Naive B cell (primary cell): ENCODE results near the gene ZAP70. TPM values are rescaled to one million over a fixed set of nuclear protein-coding genes. Genes with fewer than 3 reads are reported as not detected.
"Not testable (repeated sequence)": the region's sequence is repeated elsewhere in the genome, so short reads cannot be mapped to it uniquely, and the experiment has no call there.

ENCODE experiments used
- ATAC-seq, 2 donors: fragments of 150-1000 bp; cut with Tn5 transposase; 2 replicates each; pipeline ENCODE4 v1.10.0; 2021; ENCODE audit warnings: low read depth in 2 of 2, mild to moderate bottlenecking in 2 of 2, moderate library complexity in 2 of 2
- DNase-seq: peaks from one replicate; pipeline ENCODE4 v3.0.0; 2022
- H3K27ac Mint-ChIP-seq, 6 donors: one replicate each; pipeline ENCODE4 v1.8.0; 2020 to 2022; ENCODE audit warnings: mild to moderate bottlenecking in 6 of 6, mixed read lengths in 6 of 6, moderate library complexity in 5 of 6, inconsistent platforms in 2 of 6
- H3K27me3 Mint-ChIP-seq, 3 donors: one replicate each; pipeline ENCODE4 v1.8.0; 2021 to 2022; ENCODE audit warnings: mixed read lengths in 3 of 3, mild to moderate bottlenecking in 1 of 3
- H3K36me3 Mint-ChIP-seq, 2 donors: one replicate each; pipeline ENCODE4 v1.8.0; 2020 to 2022; ENCODE audit warnings: mixed read lengths in 2 of 2, inconsistent platforms in 1 of 2, mild to moderate bottlenecking in 1 of 2
- H3K4me1 Mint-ChIP-seq, 3 donors: one replicate each; pipeline ENCODE4 v1.8.0; 2020 to 2022; ENCODE audit warnings: mixed read lengths in 3 of 3, inconsistent platforms in 1 of 3, mild to moderate bottlenecking in 1 of 3, moderate library complexity in 1 of 3
- H3K4me3 Mint-ChIP-seq, 8 donors: one replicate each; pipeline ENCODE4 v1.8.0; 2020 to 2022; ENCODE audit warnings: mild to moderate bottlenecking in 8 of 8, mixed read lengths in 8 of 8, moderate library complexity in 8 of 8, inconsistent platforms in 2 of 8
- H3K9me3 Mint-ChIP-seq, 7 donors: one replicate each; pipeline ENCODE4 v1.8.0; 2020 to 2022; ENCODE audit warnings: mixed read lengths in 7 of 7, mild to moderate bottlenecking in 5 of 7, inconsistent platforms in 2 of 7, moderate library complexity in 1 of 7
- polyA plus RNA-seq, 6 donors: library from polyadenylated mRNA; unstranded; fragments of 300-500 nt; fragmentation: Illumina TruSeq; gene quantifications; one replicate each; pipeline ENCODE4 v1.2.3, GENCODE V29; 2021; ENCODE audit warnings: low read depth in 6 of 6

ZAP70 gene
- polyA plus RNA-seq, 6 donors from 2014 or later, result 1.6 to 3.6 (median 2.6) TPM

DNA sequence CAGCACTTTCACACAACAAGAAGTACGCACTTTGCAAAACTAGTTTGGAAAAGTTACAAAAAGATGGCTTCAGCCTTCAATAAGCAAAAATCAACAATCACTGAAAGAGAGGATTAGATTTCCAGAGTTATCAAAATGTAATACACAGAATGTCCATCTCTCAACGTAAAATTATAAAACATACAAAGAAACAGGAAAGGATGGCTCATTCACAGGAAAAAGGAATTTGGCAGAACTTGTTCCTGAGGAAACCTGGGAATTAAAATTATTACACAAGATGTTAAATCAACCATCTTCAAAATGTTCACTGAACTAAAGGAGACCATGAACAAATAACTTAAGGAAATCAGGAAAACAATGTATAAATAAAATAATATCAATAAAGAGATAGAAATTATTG, 35.9 kb upstream of the ZAP70 start:
- no peak for DNase-seq
- H3K27me3 Mint-ChIP-seq, result no peaks in the 10 kb centered on the region
- peaks cover 0 to 4% (median 0%) of the 10 kb centered on the region in 3 donors for H3K4me1 Mint-ChIP-seq

DNA sequence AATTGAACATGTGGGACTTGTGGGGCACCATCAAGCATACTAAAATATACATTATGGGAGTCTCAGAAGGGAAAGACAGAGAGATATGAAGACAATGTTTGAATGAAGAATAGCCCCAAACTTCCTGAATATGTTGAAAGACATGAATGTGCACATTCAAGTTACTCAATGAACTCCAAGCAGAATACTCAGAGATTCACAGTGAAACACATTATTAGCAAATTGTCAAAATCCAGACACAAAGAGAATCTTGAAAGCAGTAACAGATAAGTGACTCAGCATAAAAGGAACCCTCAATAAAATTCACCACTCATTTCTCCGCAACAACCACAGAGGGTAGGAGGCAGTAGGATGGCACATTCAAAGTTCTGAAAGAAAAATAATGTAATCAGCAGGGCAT, 35.1 kb upstream of the ZAP70 start:
- Mint-ChIP-seq H3K4me1 (peaks cover 0 to 4% (median 0%) of the 10 kb centered on the region in 3 donors), H3K4me3 (no peak overlapping the region), H3K27ac (no peak overlapping the region), H3K36me3 (peaks cover 0 to 4% of the 10 kb centered on the region in 2 donors), H3K9me3 (peaks cover 0 to 4% (median 0%) of the 10 kb centered on the region in 7 donors), H3K27me3 (no peaks in the 10 kb centered on the region)
- DNase-seq, result no peak
- no peak for ATAC-seq

More for the DNA sequence above, 35.9 kb upstream of the ZAP70 start:
- Mint-ChIP-seq H3K4me3 (no peak overlapping the region), H3K36me3 (peaks cover 0 to 4% of the 10 kb centered on the region in 2 donors), H3K27ac (no peak overlapping the region), H3K9me3 (peaks cover 0 to 4% (median 0%) of the 10 kb centered on the region in 7 donors)
- ATAC-seq, result no peak

DNA sequence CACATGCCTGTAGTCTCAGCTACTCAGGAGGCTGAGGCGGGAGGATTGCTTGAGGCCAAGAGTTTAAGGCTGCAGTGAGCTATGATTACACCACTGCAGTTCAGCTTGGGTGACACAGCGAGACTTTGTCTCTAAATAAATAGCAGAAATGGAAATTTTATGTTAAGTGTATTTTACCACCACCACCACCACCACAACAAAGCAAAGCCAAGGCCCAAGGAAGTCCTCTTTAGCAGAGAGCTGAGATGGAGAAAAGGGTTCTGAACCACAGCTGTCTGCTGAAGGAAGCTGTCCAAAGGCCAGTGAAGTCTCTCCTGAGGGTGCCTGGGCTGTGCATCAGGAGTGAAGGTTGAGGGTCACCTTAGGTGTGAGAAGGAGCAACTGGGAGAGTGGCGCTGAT, 26.1 kb upstream of the ZAP70 start:
- not testable (repeated sequence) for H3K4me3 Mint-ChIP-seq, ATAC-seq, DNase-seq, H3K27me3 Mint-ChIP-seq, H3K36me3 Mint-ChIP-seq, H3K4me1 Mint-ChIP-seq, H3K27ac Mint-ChIP-seq, H3K9me3 Mint-ChIP-seq

DNA sequence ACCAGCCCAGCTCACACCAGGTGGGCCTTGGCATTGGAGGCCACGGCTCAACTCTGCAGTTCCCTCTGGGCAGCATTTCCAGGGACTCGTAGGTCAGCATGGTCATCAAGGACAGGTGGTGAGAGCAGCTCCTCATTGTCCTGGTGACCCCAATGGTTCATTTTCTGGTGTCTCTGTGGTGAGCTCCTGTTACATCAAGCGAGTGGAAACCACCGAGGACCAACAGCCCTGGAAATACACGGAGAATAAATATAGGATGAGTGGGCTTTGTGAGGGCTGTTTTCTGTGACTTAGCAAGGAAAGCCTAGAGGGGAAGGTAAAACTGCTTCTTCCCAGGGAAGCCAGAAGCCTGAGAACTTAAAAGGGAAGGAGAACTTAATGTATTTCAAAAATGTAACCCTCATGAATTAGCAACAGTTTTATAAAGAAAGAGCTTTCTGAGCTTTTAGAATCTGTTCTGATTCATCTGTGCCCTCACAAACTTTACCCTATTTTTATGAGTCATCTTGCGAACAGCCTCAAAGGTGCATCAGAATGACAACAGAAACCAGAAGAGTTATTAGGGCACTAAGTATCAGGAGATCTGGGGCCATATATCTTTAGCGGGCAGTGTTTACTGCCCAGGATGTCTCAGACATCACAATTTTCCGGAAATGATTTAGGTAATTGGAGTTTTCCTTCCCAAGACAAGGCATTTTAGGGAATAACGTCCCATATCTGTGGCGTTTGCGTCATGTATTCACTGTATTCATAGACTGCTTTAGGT, 25.1 kb upstream of the ZAP70 start:
- Mint-ChIP-seq H3K9me3 (no peaks in the 10 kb centered on the region), H3K27me3 (no peaks in the 10 kb centered on the region), H3K36me3 (no peaks in the 10 kb centered on the region), H3K27ac (peak overlapping the region in 1 of 6 donors; percentile 55), H3K4me1 (peaks cover 0 to 9% (median 4%) of the 10 kb centered on the region in 3 donors), H3K4me3 (no peak overlapping the region)
- no peak for DNase-seq
- no peak for ATAC-seq

DNA sequence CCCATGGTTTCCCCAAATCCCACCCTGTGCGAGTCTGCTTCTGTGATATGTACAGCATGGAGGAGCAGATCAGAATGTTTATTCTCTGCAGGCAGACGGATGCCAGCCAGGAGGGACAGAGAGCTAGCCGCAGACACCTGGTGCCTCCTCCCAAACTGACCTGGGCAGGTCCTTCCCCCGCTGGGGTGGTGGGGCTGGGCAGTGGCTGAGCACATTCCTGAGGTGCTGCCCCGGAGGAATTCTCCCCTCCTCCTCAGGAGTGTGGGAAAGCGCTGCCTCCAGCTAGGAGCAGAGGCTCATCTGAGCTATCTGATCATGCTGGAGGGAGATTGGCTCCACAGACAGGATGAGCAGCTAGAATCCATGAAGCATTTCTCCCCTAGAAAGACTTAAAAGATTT, 22.2 kb upstream of the ZAP70 start:
- H3K36me3 Mint-ChIP-seq, result no peaks in the 10 kb centered on the region
- H3K4me3 Mint-ChIP-seq, result peak overlapping the region in 1 of 8 donors; percentile 44
- peak overlapping the region in 2 of 6 donors; percentile 62 to 67 for H3K27ac Mint-ChIP-seq
- ATAC-seq (no peak), DNase-seq (no peak)
- peaks cover 0 to 9% (median 4%) of the 10 kb centered on the region in 3 donors for H3K4me1 Mint-ChIP-seq
- peaks cover 0 to 4% (median 0%) of the 10 kb centered on the region in 3 donors for H3K27me3 Mint-ChIP-seq
- H3K9me3 Mint-ChIP-seq, result no peaks in the 10 kb centered on the region

DNA sequence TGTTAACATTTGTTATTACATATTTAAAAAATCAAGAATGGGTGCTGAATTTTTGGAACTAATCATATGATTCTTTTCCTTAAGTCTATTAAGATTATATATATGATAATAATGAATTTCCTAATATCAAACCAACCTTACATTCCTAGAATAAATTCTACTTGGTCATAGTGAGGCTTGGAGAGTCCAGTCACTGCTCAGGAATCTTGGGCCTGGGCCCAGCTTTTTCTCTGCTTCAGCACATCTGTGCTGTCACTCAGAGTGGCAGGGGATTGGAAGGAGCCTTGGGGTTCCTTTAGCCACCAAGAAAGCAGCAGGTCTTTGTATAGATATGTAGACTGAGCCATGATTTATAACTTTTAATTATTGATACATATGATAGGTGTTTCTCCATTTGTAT, 19.9 kb upstream of the ZAP70 start:
- Mint-ChIP-seq H3K27me3 (peaks cover 0 to 4% (median 0%) of the 10 kb centered on the region in 3 donors), H3K4me3 (no peak overlapping the region), H3K36me3 (no peaks in the 10 kb centered on the region), H3K27ac (no peak overlapping the region), H3K9me3 (no peaks in the 10 kb centered on the region), H3K4me1 (peaks cover 4 to 15% (median 11%) of the 10 kb centered on the region in 3 donors)
- ATAC-seq (no peak), DNase-seq (no peak)

DNA sequence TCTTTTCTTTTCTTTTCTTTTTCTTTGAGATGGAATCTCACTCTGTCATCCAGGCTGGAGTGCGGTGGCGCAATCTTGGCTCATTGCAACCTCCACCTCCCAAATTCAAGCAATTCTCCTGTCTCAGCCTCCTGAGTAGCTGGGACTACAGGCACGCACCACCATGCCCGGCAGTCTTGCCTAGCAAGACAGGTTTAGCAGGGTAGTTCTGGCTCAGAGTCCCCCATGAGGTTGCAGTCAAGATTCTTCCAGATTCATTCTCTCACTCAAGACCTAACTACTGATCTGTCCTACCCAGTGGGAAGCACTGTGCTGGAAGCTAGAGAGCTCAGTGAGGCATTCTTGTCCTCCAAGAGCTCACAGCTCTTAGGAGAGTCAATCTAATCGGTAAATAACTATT, 17.6 kb upstream of the ZAP70 start:
- DNase-seq, result no peak
- Mint-ChIP-seq H3K27ac (peak overlapping the region in 2 of 6 donors; percentile 32 to 77), H3K27me3 (peaks cover 0 to 4% (median 0%) of the 10 kb centered on the region in 3 donors), H3K36me3 (no peaks in the 10 kb centered on the region), H3K4me1 (peaks cover 4 to 23% (median 17%) of the 10 kb centered on the region in 3 donors), H3K9me3 (no peaks in the 10 kb centered on the region), H3K4me3 (no peak overlapping the region)
- ATAC-seq, result no peak

DNA sequence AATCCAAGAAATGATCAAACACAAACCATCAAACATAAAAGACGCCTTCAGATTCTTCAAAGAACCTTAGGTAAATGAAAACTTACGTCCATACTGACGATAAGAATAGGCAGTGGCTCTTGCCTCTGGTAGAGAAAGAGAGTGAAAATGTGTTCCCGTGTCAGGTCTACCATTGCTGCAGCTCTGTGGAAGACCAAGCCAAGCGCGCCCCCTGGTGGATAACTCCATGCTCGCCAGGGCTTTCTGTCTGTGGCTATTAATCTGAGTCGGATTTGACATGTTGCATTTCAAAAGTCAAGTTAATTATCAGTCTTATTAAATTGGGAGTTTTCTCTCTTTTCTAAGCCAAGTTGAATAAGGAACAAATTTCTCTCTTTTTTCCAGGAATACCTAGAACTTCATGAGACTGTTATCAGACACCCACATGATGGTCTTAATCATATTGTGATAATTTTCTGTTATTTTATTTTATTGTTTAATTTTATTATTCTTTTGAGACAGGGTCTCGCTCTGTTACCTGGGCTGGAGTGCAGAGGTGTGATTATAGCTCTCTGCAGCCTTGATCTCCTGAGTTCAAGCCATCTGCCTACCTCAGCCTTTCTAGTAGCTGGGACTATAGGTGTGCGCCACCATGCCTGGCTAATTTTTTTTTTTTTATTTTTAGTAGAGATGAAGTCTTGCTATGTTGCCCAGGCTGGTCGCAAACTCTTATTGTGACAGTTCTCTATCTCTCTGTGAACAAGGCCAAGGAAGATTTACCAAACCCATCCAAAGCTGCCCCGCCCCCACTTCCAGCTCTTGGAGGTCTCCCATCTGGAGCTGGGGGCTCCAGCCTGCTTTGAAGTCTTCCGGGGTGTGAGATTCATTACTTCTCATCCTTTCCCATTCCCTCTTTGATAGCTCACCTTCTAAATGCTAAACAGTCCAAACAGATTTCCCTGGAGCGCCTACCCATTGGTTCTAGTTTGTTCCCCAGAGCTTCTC, 15.8 kb upstream of the ZAP70 start:
- DNase-seq (peak; percentile 81), ATAC-seq (peak; percentile 93 to 96)
- Mint-ChIP-seq H3K36me3 (no peaks in the 10 kb centered on the region), H3K27ac (peak overlapping the region in 1 of 6 donors; percentile 66), H3K27me3 (peaks cover 0 to 4% (median 0%) of the 10 kb centered on the region in 3 donors), H3K9me3 (no peaks in the 10 kb centered on the region), H3K4me3 (peak overlapping the region in 3 of 8 donors; percentile 30 to 72 (median 64)), H3K4me1 (peaks cover 4 to 14% (median 13%) of the 10 kb centered on the region in 3 donors)

DNA sequence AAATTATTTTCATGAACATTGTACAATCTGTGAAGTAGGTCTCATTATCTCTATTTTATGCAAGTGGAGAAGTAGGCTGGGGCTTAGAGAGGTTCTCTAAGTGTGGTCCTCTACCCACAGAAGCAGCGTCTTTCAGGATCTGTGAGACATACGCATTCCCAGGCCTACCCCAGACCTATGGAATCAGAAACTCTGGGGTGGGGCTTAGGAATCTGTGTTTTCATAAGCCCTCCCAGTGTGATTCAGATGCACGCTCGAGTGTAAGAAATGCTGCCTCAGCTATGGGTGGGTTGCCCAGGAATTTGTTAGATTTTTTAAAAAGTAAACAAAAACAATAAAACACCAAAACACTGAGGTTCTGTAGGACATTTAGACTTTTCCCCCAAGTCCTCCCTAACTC, 14.8 kb upstream of the ZAP70 start:
- H3K36me3 Mint-ChIP-seq, result no peaks in the 10 kb centered on the region
- no peak overlapping the region for H3K4me3 Mint-ChIP-seq
- H3K4me1 Mint-ChIP-seq, result peaks cover 4 to 14% (median 13%) of the 10 kb centered on the region in 3 donors
- H3K27ac Mint-ChIP-seq, result no peak overlapping the region
- DNase-seq (no peak), ATAC-seq (no peak)
- peaks cover 0 to 4% (median 0%) of the 10 kb centered on the region in 3 donors for H3K27me3 Mint-ChIP-seq
- no peaks in the 10 kb centered on the region for H3K9me3 Mint-ChIP-seq

DNA sequence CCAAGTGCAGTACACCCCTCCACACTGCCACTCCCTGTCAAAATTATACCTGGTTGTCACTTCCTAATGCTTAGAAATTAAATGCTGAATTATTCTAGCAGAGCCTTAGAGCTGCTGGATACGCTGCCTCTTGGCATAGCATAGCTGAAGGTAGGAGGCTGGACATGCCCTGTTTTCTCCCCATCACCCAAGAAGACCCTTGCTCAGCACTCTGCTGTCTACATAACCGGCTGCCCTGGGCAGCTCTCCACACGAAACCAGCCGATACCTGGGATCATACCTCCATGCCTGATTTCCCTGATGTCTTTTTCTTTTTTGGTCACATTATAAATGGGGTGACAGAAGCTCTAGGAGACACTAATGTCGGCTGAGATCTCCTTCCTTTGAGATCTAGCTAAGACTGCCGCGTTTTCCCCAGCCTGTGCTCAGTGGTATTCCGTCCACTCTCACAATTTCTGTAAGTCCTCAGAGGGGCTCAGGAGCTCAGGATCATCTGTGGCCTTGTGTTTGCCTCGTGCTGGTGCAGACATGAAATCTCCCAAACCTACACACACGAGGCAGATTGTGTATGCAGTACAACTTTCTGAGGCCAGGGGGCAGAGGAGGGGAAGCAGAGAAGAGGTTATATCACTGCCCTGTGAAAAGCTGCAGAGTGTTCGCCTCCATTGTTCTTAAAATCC, 13.5 kb upstream of the ZAP70 start:
- Mint-ChIP-seq H3K36me3 (no peaks in the 10 kb centered on the region), H3K27me3 (peaks cover 0 to 4% (median 0%) of the 10 kb centered on the region in 3 donors), H3K4me1 (peaks cover 4 to 14% (median 13%) of the 10 kb centered on the region in 3 donors), H3K27ac (peak overlapping the region in 1 of 6 donors; percentile 25), H3K4me3 (no peak overlapping the region), H3K9me3 (no peaks in the 10 kb centered on the region)
- ATAC-seq (peak; percentile 66 to 67), DNase-seq (peak; percentile 41)

DNA sequence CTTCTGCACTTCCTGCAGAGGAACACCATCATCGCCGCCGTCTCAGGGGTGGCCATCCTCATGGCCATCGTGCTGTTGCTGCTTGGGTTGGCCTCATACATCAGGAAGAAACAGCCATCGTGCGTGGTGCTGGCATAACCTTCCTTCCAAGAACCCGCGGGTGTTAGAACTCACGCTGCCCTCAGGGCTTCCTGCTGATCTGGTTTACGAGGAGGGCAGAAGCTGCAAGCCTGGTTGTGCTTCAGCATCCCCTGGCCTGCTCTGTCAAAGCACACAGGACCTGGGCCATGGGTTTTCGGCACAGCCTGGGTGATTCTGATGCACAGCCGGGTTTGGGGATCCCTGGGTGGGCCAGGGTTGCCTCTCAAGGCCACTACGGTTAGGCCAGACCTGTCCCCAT, 12.2 kb upstream of the ZAP70 start:
- Mint-ChIP-seq H3K4me1 (peaks cover 4 to 14% (median 13%) of the 10 kb centered on the region in 3 donors), H3K4me3 (no peak overlapping the region), H3K36me3 (no peaks in the 10 kb centered on the region)

DNA sequence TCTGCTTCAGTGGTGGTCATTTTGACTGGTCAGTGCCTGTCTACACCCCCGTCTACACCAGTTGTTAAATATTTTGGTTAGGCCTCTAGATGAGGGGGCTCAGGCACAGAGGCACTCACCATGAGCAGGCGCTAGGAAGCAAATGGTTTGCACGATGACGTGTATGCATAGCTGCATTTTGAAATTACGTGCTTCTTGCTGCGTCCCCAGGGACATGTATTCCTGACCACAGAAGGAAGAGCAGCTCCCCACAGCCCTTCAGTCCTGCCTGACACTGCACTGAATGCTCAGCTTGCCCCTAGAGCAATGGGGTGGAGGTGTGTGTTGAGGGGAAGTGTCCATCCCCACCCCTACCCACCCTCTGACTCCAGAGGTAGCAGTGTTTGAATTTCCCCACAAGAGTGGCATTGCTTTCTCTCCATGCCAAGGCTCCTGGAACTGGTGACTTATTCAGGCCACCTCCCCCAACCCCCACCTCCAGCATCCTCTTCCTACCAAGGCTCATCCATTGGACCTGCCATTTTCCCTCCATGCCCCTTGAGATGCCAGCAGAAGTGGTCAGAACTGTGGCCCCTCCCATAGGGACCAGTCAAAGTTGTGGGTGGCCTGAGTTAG, 11.4 kb upstream of the ZAP70 start:
- no peaks in the 10 kb centered on the region for H3K9me3 Mint-ChIP-seq
- H3K27me3 Mint-ChIP-seq, result no peaks in the 10 kb centered on the region
- H3K4me3 Mint-ChIP-seq, result no peak overlapping the region
- peaks cover 4 to 12% (median 10%) of the 10 kb centered on the region in 3 donors for H3K4me1 Mint-ChIP-seq
- H3K36me3 Mint-ChIP-seq, result no peaks in the 10 kb centered on the region
- DNase-seq, result no peak
- ATAC-seq, result no peak
- H3K27ac Mint-ChIP-seq, result peak overlapping the region in 2 of 6 donors; percentile 66 to 75

More for the DNA sequence above, 12.2 kb upstream of the ZAP70 start:
- no peak overlapping the region for H3K27ac Mint-ChIP-seq
- DNase-seq, result no peak
- no peak for ATAC-seq
- no peaks in the 10 kb centered on the region for H3K27me3 Mint-ChIP-seq
- no peaks in the 10 kb centered on the region for H3K9me3 Mint-ChIP-seq
